ENCODE measurements around the gene NAXD.
"Not testable (repeated sequence)": the region's sequence is repeated elsewhere in the genome, so short reads cannot be mapped to it uniquely, and the experiment has no call there.

NAXD gene

DNA sequence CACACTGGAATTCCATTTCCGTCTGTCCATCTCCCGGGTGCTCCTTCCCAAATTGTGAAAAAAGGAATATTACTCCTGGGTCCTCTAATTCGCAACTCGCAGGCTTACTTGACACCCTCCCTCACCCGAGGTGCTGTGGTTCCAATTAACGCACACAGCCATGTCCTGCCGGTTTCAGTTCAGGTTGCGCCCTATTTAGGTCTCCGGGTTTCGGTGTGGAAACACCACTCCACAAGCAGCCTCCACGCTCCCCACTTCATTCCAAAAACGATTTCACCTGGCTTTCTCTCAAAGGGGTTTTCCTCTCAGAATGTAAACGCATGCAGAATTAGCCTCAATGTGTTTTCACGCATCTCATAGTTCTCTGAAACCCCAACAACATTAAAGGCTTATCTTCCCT lies 37.9 kb downstream of the NAXD start:
- H3K4me3 ChIP-seq (ENCODE audit: low read depth, low read length) = no peak overlapping the region
- TF ChIP-seq, protein P1, sequence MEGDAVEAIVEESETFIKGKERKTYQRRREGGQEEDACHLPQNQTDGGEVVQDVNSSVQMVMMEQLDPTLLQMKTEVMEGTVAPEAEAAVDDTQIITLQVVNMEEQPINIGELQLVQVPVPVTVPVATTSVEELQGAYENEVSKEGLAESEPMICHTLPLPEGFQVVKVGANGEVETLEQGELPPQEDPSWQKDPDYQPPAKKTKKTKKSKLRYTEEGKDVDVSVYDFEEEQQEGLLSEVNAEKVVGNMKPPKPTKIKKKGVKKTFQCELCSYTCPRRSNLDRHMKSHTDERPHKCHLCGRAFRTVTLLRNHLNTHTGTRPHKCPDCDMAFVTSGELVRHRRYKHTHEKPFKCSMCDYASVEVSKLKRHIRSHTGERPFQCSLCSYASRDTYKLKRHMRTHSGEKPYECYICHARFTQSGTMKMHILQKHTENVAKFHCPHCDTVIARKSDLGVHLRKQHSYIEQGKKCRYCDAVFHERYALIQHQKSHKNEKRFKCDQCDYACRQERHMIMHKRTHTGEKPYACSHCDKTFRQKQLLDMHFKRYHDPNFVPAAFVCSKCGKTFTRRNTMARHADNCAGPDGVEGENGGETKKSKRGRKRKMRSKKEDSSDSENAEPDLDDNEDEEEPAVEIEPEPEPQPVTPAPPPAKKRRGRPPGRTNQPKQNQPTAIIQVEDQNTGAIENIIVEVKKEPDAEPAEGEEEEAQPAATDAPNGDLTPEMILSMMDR (IDR thresholded peaks at IDR 0.05; ENCODE audit: low read depth, low read length, missing control alignments) = no peak
- no peak for DNase-seq (ENCODE audit: low read depth)

DNA sequence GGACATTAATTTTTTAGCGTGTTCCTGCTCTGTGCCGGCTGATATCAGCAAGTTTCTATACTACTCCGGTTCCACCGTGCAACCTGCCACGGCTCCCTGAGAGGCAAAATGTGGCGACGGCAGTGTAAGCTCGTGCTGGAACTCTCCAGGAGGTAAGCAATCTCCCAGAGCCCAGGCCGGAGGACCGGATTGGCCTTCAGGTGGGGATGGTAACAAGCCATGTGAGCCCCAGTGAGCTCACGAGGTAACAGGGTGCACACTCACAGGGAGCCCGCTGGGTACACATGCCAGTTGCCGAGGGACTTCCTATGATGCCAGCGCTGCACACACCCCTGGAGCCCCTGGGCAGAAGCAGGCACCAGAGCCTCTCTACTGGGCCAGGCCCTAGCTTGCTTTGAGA lies 38.5 kb downstream of the NAXD start:
- TF ChIP-seq, protein P1 (IDR thresholded peaks at IDR 0.05; ENCODE audit: low read depth, low read length, missing control alignments) = no peak

DNA sequence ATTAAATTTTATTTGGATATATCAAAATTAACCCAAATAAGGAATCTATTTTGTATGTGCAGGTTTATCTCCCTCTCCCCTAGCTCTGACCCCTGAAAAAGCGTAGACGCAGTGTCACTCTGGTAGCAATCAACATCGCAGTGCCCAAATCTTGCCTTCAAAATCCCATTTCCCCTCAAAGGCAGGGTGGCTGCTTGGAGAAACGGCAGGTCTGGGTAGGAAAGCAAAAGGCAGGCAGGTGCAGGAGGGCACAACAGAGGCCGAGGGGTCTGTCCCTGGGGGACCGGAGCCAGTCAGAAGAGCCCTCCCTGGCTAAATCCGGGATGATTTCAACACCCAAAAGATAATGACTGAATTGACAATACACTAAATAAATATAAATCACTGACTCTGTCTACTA lies 41.9 kb downstream of the NAXD start:
- no peak for DNase-seq (ENCODE audit: low read depth)
- H3K4me3 ChIP-seq (ENCODE audit: low read depth, low read length) = no peak overlapping the region
- TF ChIP-seq, protein P1 (IDR thresholded peaks at IDR 0.05; ENCODE audit: low read depth, low read length, missing control alignments) = no peak

More for the DNA sequence above, 38.5 kb downstream of the NAXD start:
- DNase-seq (ENCODE audit: low read depth) = no peak
- H3K4me3 ChIP-seq (ENCODE audit: low read depth, low read length) = no peak overlapping the region

DNA sequence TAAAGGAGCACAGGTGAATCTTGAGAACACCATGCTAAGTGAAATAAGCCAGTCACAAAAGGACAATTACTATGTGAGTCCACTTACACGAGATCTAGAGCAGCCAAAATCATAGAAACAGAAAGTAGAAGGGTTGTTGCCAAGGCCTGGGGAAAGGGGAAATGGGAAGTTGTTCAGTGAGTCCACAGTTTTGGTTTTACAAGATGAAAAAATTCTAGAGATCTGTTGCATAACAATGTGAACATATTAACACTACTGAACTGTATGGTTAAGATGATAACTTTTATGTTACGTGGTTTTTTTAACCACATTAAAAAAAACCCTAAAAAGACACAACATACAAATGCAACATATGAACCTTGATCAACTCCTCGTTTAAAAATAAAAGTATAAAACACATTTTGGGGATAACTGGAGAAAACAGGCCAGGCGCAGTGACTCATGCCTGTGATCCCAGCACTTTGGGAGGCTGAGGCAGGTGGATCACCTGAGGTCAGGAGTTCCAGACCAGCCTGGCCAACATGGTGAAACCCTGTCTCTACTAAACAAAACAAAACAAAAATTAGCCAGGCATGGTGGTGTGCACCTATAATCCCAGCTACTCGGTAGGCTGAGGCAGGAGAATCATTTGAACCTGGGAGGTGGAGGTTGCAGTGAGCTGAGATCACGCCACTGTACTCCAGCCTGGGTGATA lies 43.0 kb downstream of the NAXD start:
- peak; percentile 59 for DNase-seq (ENCODE audit: low read depth)
- H3K4me3 ChIP-seq (ENCODE audit: low read depth, low read length) = not testable (repeated sequence)

DNA sequence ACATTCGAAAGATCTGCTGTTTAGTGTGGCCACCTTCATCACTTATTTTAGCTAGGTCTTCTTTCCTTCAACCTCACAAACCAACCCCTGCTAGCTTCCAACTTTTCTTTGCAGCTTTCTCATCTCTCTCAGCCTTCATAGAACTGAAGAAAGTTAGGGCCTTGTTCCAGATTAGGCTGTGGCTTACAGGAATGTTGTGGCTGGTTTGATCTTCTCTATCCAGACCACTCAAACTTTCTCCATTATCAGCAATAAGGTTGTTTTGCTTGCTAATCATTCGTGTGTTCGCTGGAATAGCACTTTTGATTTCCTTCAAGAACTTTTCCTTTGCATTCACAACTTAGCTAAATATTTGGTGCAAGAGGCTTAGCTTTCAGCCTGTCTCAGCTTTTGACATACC lies 45.9 kb downstream of the NAXD start:
- TF ChIP-seq, protein P1 (IDR thresholded peaks at IDR 0.05; ENCODE audit: low read depth, low read length, missing control alignments) = no peak
- H3K4me3 ChIP-seq (ENCODE audit: low read depth, low read length) = no peak overlapping the region
- DNase-seq (ENCODE audit: low read depth) = no peak

DNA sequence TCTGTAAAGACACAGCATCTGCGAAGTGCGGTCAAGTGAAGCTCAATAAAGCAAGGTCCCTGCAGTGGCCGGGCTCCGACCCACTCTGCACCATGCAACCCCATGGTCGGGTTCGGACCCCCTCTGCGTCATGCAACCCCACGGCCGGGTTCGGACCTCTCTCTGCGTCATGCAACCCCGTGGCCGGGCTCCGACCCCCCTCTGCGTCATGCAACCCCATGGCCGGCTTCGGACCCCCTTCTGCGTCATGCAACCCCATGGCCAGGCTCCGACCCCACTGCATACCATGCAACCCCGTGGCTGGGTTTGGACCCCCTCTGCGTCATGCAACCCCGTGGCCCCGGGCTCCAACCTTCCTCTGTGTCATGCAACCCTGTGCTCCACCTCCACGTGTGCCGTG lies 46.7 kb downstream of the NAXD start:
- DNase-seq (ENCODE audit: low read depth) = no peak
- H3K4me3 ChIP-seq (ENCODE audit: low read depth, low read length) = no peak overlapping the region
- TF ChIP-seq, protein P1 (IDR thresholded peaks at IDR 0.05; ENCODE audit: low read depth, low read length, missing control alignments) = no peak

DNA sequence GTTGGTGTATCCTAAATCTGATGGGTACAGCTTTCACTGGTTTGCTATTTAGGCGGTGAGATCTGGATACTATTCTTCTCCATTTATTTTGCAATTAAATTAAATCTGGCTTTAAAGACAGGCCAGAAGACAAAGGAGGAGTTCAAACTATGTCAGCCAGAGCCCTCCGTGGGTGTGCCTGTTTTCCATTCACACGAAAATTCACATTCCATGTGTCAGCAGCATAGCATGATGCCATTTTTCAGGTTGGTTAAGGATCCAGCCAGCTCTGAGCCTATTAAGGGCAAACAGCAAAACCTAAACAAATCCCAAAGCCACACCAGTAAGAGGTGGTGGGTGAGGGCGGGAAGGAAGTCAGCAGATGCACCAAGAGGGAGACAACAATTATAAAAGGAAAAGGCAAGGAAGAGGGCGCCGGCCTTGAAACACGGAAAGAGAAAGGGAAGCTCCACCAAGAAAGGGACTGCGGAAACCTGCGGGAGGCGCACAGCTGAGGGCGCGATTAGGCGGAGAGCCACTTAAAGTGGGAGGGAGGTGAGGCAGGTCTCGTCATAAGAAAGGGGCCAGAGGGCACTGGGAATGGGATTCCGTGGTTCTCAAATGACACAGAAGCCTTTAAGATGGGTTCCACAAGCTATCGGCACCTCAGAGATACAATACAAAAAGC lies 47.6 kb downstream of the NAXD start:
- DNase-seq (ENCODE audit: low read depth) = no peak
- TF ChIP-seq, protein P1 (IDR thresholded peaks at IDR 0.05; ENCODE audit: low read depth, low read length, missing control alignments) = no peak
- no peak overlapping the region for H3K4me3 ChIP-seq (ENCODE audit: low read depth, low read length)

Data from GM12864 (cell line).